ENCODE results near the gene RNU1-3.
A peak's percentile ranks its signal among the peaks of the same experiment; 100 is the strongest.
"Not testable (repeated sequence)": the region's sequence is repeated elsewhere in the genome, so short reads cannot be mapped to it uniquely, and the experiment has no call there.

Gene RNU1-3

GRCh38 chr1:16649960-16650359 lies 16.8 kb downstream of the RNU1-3 start:
- not testable (repeated sequence) for DNase-seq

- DNase-seq = not testable (repeated sequence)
Measured at GRCh38 chr1:16649390-16649789, 17.4 kb downstream of the RNU1-3 start.

GRCh38 chr1:16648756-16649155 lies 18.0 kb downstream of the RNU1-3 start:
- not testable (repeated sequence) for DNase-seq

DNA sequence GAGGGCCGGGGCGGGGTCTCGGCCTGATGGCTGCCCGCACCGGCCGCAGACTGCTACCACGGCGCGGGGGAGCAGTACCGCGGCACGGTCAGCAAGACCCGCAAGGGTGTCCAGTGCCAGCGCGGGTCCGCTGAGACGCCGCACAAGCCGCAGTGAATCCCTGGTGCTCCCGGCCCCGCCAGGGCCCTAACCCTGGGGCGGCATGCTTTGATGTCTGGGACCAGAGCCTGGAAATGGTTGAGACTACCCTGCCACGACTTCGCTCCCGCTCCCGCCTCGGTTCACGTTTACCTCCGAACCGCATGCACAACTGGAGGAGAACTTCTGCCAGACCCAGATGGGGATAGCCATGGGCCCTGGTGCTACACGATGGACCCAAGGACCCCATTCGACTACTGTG lies 18.5 kb downstream of the RNU1-3 start:
- DNase-seq = not testable (repeated sequence)

DNA sequence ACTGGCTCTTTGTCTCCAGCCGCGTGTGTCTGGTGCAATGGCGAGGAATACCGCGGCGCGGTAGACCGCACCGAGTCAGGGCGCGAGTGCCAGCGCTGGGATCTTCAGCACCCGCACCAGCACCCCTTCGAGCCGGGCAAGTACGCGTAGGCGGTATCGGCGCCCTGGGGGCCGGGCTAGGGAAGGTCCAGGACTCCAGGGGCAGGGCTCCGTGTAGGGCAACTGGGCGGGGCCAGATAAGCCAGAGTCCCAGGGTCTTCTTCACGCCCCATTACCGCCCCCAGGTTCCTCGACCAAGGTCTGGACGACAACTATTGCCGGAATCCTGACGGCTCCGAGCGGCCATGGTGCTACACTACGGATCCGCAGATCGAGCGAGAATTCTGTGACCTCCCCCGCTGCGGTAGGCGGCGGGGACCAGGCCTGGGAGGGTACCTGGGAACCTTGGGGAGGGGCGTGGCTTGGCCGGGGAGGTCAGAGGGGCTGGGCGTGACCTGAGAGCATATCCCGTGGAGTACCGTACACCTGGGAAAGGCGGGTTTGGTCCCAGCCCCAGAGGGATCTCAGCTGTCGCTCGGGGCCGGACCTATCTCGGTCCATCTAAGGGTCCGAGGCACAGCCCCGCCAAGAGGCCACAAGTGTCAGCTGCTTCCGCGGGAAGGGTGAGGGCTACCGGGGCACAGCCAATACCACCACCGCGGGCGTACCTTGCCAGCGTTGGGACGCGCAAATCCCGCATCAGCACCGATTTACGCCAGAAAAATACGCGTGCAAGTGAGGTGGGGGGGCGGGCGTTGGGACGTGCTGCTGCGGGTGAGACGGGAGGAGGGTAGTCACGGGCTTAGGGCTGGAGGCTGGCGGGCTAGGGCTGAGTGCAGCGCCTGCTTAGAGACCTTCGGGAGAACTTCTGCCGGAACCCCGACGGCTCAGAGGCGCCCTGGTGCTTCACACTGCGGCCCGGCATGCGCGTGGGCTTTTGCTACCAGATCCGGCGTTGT lies 19.3 kb downstream of the RNU1-3 start:
- DNase-seq = not testable (repeated sequence)

DNA sequence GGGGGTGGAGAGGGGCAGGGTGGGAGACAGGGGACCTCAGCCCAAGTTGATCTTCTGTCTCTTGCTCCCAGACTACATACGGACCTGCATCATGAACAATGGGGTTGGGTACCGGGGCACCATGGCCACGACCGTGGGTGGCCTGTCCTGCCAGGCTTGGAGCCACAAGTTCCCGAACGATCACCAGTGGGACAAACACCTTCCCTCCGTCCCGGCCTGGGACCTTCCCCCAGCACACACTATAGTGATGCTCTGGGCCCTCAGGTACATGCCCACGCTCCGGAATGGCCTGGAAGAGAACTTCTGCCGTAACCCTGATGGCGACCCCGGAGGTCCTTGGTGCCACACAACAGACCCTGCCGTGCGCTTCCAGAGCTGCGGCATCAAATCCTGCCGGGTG lies 20.0 kb downstream of the RNU1-3 start:
- DNase-seq = not testable (repeated sequence)

DNA sequence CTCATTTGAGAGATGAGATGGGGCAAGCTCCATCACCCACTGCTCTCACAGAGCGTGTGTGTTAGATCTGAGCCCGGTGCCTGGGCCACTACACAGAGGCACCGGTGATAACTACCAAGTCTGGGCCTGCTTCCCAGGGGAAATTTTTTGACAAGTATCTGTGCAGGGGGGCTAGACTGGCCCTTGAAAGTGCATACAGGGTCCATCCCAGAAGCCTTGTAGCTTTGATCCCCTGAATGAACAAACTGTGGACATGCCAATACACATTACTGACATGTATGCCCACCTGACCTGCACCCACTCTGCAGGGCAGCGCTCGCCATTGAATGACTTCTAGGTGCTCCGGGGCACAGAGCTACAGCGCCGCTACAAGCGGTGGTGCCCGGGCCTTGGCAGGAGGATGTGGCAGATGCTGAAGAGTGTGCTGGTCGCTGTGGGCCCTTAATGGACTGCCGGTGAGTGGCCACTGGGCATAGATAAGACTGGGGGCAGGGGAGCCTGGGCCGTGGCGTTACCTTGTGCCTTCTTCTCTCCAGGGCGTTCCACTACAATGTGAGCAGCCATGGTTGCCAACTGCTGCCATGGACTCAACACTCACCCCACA lies 20.6 kb downstream of the RNU1-3 start:
- not testable (repeated sequence) for DNase-seq

- DNase-seq = not testable (repeated sequence)
Measured at GRCh38 chr1:16645271-16646060, 21.3 kb downstream of the RNU1-3 start.

GRCh38 chr1:16644482-16645270 lies 22.1 kb downstream of the RNU1-3 start:
- peak; percentile 95 for DNase-seq

- DNase-seq = no peak
Measured at GRCh38 chr1:16644193-16644481, 22.6 kb downstream of the RNU1-3 start.

GRCh38 chr1:16643476-16644192 lies 23.1 kb downstream of the RNU1-3 start:
- peak; percentile 84 for DNase-seq

DNA sequence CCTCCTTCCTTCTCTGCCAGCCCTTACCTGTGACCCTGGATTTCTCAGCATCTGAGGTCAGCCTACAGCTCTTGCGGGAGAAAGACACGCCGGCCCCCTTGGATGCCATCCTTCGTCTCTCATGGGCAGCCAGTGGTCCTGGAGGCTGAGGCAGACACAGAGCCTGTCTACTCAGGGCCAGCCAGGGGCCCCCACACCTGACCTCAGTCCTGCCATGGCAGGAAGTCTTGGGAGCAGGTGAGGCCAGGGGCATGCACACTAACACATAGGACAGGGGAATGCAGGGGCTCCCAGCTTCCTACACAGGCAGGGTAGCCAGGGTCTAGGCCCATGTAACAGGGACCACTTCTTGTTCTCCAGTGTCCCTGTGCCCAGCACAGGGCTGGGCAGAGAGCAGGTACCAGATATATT lies 23.7 kb downstream of the RNU1-3 start:
- DNase-seq = not testable (repeated sequence)

- not testable (repeated sequence) for DNase-seq
Measured at GRCh38 chr1:16642025-16642966, 24.5 kb downstream of the RNU1-3 start.

- not testable (repeated sequence) for DNase-seq
Measured at GRCh38 chr1:16641159-16641975, 25.4 kb downstream of the RNU1-3 start.

DNA sequence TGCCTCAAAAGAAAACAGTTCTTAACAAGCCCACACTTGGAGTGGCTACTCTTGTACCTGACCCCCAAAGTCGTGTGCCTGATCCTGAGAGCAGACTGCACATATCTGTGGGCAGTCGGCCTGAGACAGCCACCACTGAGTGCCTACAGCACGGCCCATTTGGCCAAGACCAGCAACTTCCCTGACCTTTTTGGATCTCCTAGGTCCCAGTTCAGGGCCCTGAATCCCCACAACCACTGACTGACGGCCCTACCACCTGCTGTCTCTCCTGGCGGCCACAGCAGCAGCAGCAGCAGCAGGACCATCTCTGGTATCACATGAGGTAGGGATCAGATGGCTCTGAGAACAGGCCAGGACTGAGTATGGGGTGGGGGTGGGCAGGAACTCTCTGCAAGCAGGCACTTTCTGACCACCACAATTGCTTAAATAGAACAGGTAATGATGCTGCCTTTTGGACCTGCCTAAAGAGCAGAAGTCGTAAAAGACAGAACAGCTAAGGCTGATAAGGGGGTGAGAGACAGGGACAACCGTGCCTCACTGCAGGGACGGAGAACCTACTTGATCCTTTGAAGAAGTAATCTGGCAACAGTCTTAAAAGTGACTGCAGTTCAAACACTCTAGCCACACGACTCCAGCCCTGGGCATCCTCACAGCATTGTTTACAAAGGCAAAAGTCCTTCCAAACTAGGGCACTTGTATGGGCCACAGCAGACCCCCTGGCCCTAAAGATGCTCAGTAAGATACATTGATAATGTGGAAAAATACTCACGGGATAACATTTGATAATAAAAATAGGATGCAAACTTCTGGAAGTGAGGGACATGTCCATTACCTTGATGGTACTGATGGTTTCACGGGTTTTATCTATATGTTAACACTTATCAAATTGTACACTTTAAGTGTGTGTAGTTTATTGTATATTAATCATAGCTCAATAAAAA lies 27.4 kb downstream of the RNU1-3 start:
- DNase-seq = not testable (repeated sequence)

- not testable (repeated sequence) for DNase-seq
Measured at GRCh38 chr1:16637941-16638778, 28.6 kb downstream of the RNU1-3 start.

DNA sequence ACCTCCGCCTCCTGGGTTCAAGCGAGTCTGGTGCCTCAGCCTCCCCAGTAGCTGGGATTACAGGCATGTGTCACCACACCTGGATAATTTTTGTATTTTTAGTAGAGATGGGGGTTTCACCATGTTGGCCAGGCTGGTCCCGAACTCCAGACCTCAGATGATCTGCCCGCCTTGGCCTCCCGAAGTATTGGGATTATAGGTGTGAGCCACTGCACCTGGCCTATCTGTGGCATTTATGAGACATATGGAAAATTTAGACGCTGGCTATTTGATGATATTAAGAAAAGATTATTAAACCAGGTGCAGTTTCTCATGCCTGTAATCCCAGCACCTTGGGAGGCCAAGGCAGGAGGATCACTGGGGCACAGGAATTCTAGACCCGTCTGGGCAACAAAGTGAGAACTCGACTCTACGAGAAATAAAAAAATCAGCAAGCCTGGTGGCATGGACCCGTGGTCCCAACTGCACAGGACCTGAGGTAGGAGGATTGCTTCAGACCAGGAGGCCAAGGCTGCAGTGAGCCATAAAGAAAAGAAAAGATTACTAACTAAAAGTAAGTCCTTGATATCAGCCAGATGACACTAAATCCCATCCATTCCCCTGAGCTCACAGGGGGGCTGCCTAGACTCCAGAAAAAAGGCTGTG lies 30.1 kb downstream of the RNU1-3 start:
- not testable (repeated sequence) for DNase-seq

Data from hematopoietic multipotent progenitor cell treated with erythropoietin and hydrocortisone succinate and interleukin-3 and kit ligand, for 6 days (in vitro differentiated cells).